ENCODE results near the gene PPP2R2C. TPM values are rescaled to one million over a fixed set of nuclear protein-coding genes. Genes with fewer than 3 reads are reported as not detected.

Gene PPP2R2C
- total RNA-seq, 4 donors from 2014 or later, result 0.47 to 4.6 (median 1.0) TPM

DNA sequence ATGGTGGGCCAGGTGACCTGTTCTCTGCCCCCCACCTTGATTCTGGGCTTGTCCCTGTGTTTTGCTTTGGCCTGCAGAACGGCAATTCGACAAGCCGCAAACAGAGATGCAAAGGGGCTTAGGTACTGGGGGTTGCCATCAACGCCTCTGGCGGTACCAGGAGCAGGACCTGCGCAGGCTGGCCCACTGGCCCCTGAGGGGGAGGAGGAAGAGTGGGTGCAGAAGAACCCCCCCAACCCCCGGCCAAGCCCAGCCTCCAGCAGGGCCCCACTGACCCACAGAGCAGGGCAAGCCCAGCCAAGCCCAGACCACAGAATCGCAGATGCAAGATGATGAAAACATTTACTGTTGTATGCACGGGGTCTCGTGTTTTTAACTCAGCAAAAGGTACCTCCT is 89.4 kb downstream of the PPP2R2C start:
- TF ChIP-seq EP300 (IDR thresholded peaks at IDR 0.05), result no peak
- no peak for TF ChIP-seq POLR2A (IDR thresholded peaks at IDR 0.05)
- TF ChIP-seq, protein P1, sequence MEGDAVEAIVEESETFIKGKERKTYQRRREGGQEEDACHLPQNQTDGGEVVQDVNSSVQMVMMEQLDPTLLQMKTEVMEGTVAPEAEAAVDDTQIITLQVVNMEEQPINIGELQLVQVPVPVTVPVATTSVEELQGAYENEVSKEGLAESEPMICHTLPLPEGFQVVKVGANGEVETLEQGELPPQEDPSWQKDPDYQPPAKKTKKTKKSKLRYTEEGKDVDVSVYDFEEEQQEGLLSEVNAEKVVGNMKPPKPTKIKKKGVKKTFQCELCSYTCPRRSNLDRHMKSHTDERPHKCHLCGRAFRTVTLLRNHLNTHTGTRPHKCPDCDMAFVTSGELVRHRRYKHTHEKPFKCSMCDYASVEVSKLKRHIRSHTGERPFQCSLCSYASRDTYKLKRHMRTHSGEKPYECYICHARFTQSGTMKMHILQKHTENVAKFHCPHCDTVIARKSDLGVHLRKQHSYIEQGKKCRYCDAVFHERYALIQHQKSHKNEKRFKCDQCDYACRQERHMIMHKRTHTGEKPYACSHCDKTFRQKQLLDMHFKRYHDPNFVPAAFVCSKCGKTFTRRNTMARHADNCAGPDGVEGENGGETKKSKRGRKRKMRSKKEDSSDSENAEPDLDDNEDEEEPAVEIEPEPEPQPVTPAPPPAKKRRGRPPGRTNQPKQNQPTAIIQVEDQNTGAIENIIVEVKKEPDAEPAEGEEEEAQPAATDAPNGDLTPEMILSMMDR (IDR thresholded peaks at IDR 0.05), result no peak
- no peak for TF ChIP-seq POLR2AphosphoS5 (IDR thresholded peaks at IDR 0.05)
- peaks cover 65% of the 10 kb centered on the region for H3K27me3 ChIP-seq
- H3K36me3 ChIP-seq, result no peaks in the 10 kb centered on the region
- no peak for ATAC-seq
- H3K9me3 ChIP-seq, result no peaks in the 10 kb centered on the region
- H3K4me1 ChIP-seq, result no peaks in the 10 kb centered on the region
- no peak overlapping the region for H3K4me3 ChIP-seq
- WGBS, 2 donors (ENCODE audit: low coverage in 1 of 2), result 86% methylated on average over 3 of the region's 10 CpGs; no CpG with 5 or more reads in 1 of the 2 donors
- no peak overlapping the region for H3K27ac ChIP-seq

DNA sequence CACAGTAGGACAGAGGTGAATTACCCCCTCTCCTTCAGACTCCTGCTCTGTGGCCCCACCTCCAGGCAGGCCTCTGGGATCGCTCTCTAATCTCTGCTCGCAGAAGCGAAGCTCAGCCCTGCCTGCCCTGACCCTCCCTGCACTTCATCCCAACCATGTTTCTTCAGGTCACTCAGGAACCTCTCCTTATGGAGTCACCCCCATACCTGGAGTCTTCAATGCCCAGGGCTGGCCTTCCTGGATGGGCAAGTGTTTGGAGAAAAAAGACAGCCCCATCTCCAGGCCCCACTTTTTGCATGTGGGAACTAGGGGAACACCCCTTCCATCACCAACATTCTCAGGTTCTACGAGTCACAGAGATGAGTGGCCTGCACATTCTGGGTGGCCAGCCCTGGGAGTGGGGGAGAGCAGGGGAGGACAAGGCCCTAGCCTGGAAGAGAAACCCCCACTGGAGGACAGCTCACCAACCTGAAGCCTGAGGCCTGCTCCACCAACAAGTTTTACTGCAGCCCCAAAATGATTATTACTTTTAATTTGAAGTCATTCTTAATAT is 90.8 kb downstream of the PPP2R2C start:
- Histone ChIP-seq H3K9me3 (no peaks in the 10 kb centered on the region), H3K27me3 (peaks cover 75% of the 10 kb centered on the region), H3K27ac (no peak overlapping the region), H3K4me1 (no peaks in the 10 kb centered on the region), H3K4me3 (no peak overlapping the region), H3K36me3 (no peaks in the 10 kb centered on the region)
- TF ChIP-seq, protein P1 (IDR thresholded peaks at IDR 0.05), result no peak
- TF ChIP-seq EP300 (IDR thresholded peaks at IDR 0.05) (no peak), POLR2A (IDR thresholded peaks at IDR 0.05) (no peak), POLR2AphosphoS5 (IDR thresholded peaks at IDR 0.05) (no peak)
- no peak for ATAC-seq
- 87% methylated on average over 3 of the region's 4 CpGs; no CpG with 5 or more reads in 1 of the 2 donors for WGBS, 2 donors (ENCODE audit: low coverage in 1 of 2)

DNA sequence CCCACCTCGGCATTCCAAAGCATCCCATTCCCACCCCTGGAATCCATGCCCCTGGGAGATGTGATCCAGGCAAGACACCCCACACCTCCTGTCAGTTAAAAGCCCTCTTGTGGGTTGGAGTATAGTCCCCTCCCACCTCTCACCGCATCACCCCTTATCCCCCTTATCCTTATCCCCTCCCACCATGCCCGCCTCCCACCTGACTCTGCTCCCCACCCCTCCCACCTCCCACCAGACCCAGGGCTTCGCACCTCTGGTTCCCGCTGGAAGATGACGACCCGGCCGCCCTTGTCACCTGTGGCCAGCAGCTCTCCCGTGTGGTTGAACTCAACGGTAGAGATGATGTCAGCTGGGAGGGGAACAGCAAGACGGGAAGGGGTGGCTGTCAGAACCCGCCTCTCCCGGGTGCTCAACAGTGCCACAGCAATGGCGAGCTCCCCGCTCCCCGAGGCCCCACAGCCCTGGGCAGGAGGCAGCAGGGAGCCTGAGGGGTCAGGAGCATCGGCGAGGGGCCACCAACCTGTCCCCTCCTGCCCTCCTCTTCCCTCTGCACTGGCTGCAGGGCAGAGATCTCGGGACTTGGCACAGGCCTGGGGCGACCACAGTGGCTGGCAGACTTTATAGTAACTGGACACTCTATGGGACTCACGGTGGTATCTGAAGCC is 91.5 kb downstream of the PPP2R2C start:
- H3K36me3 ChIP-seq, result no peaks in the 10 kb centered on the region
- peaks cover 82% of the 10 kb centered on the region for H3K27me3 ChIP-seq
- H3K27ac ChIP-seq, result no peak overlapping the region
- H3K9me3 ChIP-seq, result no peaks in the 10 kb centered on the region
- H3K4me1 ChIP-seq, result no peaks in the 10 kb centered on the region
- no CpG with 5 or more reads among the region's 21 CpGs for WGBS, 2 donors (ENCODE audit: low coverage in 1 of 2)
- ATAC-seq, result no peak
- TF ChIP-seq EP300 (IDR thresholded peaks at IDR 0.05) (no peak), POLR2AphosphoS5 (IDR thresholded peaks at IDR 0.05) (no peak), POLR2A (IDR thresholded peaks at IDR 0.05) (no peak)
- TF ChIP-seq, protein P1 (IDR thresholded peaks at IDR 0.05), result no peak
- no peak overlapping the region for H3K4me3 ChIP-seq

DNA sequence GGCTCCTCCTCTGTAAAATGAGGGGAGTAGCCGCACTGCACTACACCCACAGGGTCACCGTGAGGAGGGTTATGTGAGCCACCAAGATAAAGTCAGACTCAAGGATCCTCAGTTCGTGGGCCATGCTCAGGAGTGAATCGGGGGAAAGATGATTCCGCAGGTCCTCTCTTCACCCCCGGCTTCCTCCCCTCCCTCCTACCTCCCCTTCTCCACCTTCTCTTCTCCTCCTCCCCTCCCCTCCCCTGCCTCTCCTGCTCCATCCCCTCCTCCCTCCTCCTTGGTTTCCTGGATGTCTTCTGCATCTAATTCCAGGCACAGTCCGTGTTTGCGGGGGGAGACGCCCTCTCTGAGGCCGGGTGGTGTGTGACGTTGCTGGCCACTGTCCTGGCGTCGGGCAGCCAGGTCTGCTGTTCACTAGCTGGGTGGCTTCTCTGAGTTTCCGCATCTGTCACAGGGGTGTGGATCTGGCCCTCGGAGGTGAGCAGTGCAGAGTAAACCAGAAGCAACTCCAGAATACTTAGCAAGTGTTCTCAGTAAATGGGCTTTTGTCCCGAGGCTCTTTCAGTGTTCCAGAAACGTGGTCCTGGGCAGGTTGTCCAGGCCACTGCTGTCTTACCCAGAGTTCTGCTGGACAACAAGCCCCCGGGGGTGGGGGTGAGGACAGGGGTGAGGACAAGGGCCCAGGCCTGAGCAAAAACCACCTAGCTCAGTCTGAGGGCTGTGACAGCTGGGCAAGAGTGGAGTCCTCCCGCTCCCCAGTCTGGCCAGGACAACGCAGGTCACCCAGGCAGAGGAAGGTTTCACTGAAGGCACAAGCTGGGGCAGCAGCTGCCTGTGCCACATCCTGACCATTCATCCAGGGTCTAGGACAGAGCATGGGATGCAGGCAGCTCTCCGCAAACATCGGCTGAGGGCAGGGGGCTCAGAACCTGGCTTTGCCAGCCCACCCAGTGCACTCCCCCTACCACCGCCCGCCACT is 92.4 kb downstream of the PPP2R2C start:
- ATAC-seq, result no peak
- 24 to 28% methylated on average over 6 to 10 of the region's 24 CpGs for WGBS, 2 donors (ENCODE audit: low coverage in 1 of 2)
- H3K4me3 ChIP-seq, result no peak overlapping the region
- H3K36me3 ChIP-seq, result no peaks in the 10 kb centered on the region
- H3K9me3 ChIP-seq, result no peaks in the 10 kb centered on the region
- no peaks in the 10 kb centered on the region for H3K4me1 ChIP-seq
- no peak overlapping the region for H3K27ac ChIP-seq
- TF ChIP-seq EP300 (IDR thresholded peaks at IDR 0.05) (no peak), POLR2AphosphoS5 (IDR thresholded peaks at IDR 0.05) (no peak), POLR2A (IDR thresholded peaks at IDR 0.05) (no peak)
- TF ChIP-seq, protein P1 (IDR thresholded peaks at IDR 0.05), result no peak
- H3K27me3 ChIP-seq, result peaks cover 84% of the 10 kb centered on the region
